Activated CD8-positive, alpha-beta T cell treated with anti-CD3 and anti-CD28 coated beads for 36 hours (primary cell): ENCODE data around the gene ZNF358. TPM values are rescaled to one million over a fixed set of nuclear protein-coding genes. Genes with fewer than 3 reads are reported as not detected.

Experiments used
- ATAC-seq: fragments of 200-7000 bp; cut with Tn5 transposase; one replicate; pipeline ENCODE4 v1.10.0; 2021; ENCODE audit warnings: mild to moderate bottlenecking, moderate library complexity
- CTCF ChIA-PET: fragments of 350-600 bp; sonication (Branson Sonifier 250); formaldehyde crosslinking; loops from one replicate; lab custom pipeline; 2021; ENCODE audit warnings: antibody characterized with exemption; lab: Charles Lee
- POLR2A ChIA-PET: fragments of 350-600 bp; sonication (Branson Sonifier 250); formaldehyde crosslinking; loops from one replicate; lab custom pipeline; 2021; ENCODE audit warnings: antibody characterized with exemption; lab: Charles Lee
- DNase-seq: peaks from one replicate; pipeline ENCODE4 v3.0.0-alpha.2; 2020
- H3K27ac Mint-ChIP-seq: one replicate; pipeline ENCODE4 v1.8.0; 2021; ENCODE audit warnings: mild to moderate bottlenecking, mixed read lengths
- H3K27me3 Mint-ChIP-seq: one replicate; pipeline ENCODE4 v1.8.0; 2021; ENCODE audit warnings: mixed read lengths
- H3K36me3 Mint-ChIP-seq: one replicate; pipeline ENCODE4 v1.8.0; 2021; ENCODE audit warnings: low read depth, mixed read lengths
- H3K4me1 Mint-ChIP-seq: one replicate; pipeline ENCODE4 v1.8.0; 2021; ENCODE audit warnings: low read depth, mixed read lengths
- H3K4me3 Mint-ChIP-seq: one replicate; pipeline ENCODE4 v1.8.0; 2021; ENCODE audit warnings: mild to moderate bottlenecking, moderate library complexity, mixed read lengths
- H3K9me3 Mint-ChIP-seq: one replicate; pipeline ENCODE4 v1.8.0; 2021; ENCODE audit warnings: mixed read lengths
- CTCF ChIP-seq: fragments of 200-600 bp; IDR thresholded peaks from one replicate; pipeline ENCODE4 v1.8.0; 2022; ENCODE audit warnings: antibody characterized with exemption, mild to moderate bottlenecking
- intact Hi-C: fragments of 100-400 bp; cut with micrococcal nuclease; formaldehyde crosslinking; loops from one replicate; pipeline ENCODE4 v1.10.0; 2022
- total RNA-seq, 2 experiments: library from RNA; stranded (reverse); gene quantifications; one replicate each; pipeline ENCODE4 v1.2.3, GENCODE V29; 2021

ZNF358 gene
- total RNA-seq, 2 experiments from 2014 or later: 4.8 to 6.5 TPM

- no peak for ATAC-seq
- DNase-seq: no peak
- intact Hi-C loops: no loop called here
- Mint-ChIP-seq H3K4me3 (no peak overlapping the region), H3K27ac (no peak overlapping the region), H3K36me3 (no peaks in the 10 kb centered on the region), H3K27me3 (no peaks in the 10 kb centered on the region), H3K4me1 (no peaks in the 10 kb centered on the region), H3K9me3 (no peaks in the 10 kb centered on the region)
- ChIA-PET POLR2A (no interaction called here), CTCF (no interaction called here)
- TF ChIP-seq CTCF: no peak
Measured at GRCh38 chr19:7476777-7477494, 39.0 kb upstream of the ZNF358 start.

DNA sequence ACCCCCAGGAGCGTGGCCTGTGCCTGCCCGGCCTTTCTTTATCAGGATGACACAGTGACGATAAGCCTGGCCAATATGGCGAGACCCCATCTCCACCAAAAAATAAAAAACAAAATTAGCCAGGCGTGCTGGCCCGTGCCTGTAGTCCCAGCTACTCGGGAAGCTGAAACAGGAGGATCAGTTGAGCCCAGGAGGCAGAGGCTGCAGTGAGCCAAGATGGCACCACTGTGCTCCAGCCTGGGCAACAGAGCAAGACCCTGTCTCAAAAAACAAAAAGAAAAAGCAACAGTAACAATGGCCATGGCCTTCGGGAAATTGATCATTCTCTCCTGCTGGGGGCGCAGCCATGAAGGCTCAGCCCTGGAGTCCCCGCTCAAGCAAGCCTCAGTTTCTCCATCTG lies 38.1 kb upstream of the ZNF358 start:
- H3K36me3 Mint-ChIP-seq: no peaks in the 10 kb centered on the region
- H3K4me1 Mint-ChIP-seq: no peaks in the 10 kb centered on the region
- H3K4me3 Mint-ChIP-seq: no peak overlapping the region
- ChIA-PET CTCF (no interaction called here), POLR2A (no interaction called here)
- H3K9me3 Mint-ChIP-seq: no peaks in the 10 kb centered on the region
- no peak overlapping the region for H3K27ac Mint-ChIP-seq
- H3K27me3 Mint-ChIP-seq: no peaks in the 10 kb centered on the region
- intact Hi-C loops: no loop called here
- DNase-seq (no peak), ATAC-seq (no peak)
- no peak for TF ChIP-seq CTCF

GRCh38 chr19:7478173-7478842 lies 37.6 kb upstream of the ZNF358 start:
- ATAC-seq: no peak
- DNase-seq: no peak
- no peak overlapping the region for H3K4me3 Mint-ChIP-seq
- intact Hi-C loops: no loop called here
- no peaks in the 10 kb centered on the region for H3K36me3 Mint-ChIP-seq
- no peak for TF ChIP-seq CTCF
- H3K27ac Mint-ChIP-seq: no peak overlapping the region
- H3K9me3 Mint-ChIP-seq: no peaks in the 10 kb centered on the region
- H3K27me3 Mint-ChIP-seq: no peaks in the 10 kb centered on the region
- peaks cover 3% of the 10 kb centered on the region for H3K4me1 Mint-ChIP-seq
- ChIA-PET CTCF (no interaction called here), POLR2A (no interaction called here)

DNA sequence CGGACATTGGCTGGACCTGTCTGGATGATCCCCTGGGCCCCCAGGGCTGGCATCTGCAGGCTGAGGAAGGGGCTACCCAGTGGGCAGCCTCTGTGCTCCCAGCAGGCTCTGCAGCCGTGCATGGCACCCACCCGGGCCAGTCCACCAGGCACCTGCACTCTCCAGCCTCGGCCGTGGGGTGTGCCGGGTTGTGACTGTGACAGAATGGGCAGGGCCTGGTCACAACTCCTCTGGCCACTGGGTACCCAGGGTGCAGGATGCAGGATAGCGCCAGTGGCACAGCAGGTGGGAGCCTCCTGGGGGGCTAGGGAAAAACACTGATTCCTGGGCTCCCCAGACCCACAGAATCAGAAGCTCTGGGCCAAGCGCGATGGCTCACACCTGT lies 37.1 kb upstream of the ZNF358 start:
- no peak for DNase-seq
- Mint-ChIP-seq H3K27me3 (no peaks in the 10 kb centered on the region), H3K4me3 (no peak overlapping the region), H3K9me3 (no peaks in the 10 kb centered on the region), H3K4me1 (peaks cover 4% of the 10 kb centered on the region), H3K36me3 (no peaks in the 10 kb centered on the region), H3K27ac (no peak overlapping the region)
- ChIA-PET CTCF (no interaction called here), POLR2A (no interaction called here)
- TF ChIP-seq CTCF: no peak
- intact Hi-C loops: no loop called here
- ATAC-seq: no peak

DNA sequence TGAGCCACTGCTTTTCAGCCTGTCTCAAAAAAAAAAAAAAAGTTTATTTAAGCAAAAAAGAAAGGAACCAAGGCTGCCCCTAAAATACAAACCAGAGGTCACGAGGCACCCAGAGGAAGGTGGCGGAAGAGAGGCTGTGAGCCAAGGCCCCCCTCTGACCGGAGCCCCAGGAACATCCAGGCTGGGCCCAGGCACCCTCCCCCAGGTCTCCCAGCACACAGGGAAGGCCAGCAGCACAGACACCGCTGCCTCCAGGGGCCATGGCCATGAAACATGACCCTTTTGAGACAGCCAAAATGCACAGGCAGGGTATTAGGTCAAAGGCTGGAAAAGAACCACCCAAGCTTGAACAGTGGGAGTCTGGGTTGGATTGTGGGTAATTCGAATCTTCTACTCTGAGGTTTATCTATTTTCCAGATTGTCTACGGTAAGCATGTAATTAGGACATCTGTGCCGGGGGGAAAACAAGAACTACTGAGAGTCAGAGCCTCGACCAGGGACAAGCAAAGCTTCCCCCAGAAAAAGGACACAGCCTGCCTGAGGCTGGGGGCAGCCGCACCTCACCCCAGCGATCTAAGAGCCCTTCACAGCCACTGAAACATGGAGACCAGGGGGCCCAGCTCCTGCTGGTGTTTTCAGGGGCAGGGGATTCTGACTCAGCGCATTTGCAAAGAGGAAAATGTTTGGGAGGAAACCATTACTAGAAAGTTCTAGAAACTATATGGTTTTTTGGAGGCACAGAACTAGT lies 35.5 kb upstream of the ZNF358 start:
- Mint-ChIP-seq H3K4me1 (peaks cover 4% of the 10 kb centered on the region), H3K27ac (no peak overlapping the region), H3K4me3 (no peak overlapping the region), H3K36me3 (no peaks in the 10 kb centered on the region), H3K9me3 (no peaks in the 10 kb centered on the region), H3K27me3 (no peaks in the 10 kb centered on the region)
- ATAC-seq (no peak), DNase-seq (no peak)
- CTCF ChIA-PET: no interaction called here
- POLR2A ChIA-PET: interaction anchor here (0.6 to 1.1 kb wide), 2 partner anchors 16 to 29 kb away, joined by 3 read pairs; no protein-coding TSS in a partner anchor
- TF ChIP-seq CTCF: no peak
- intact Hi-C loops: no loop called here
